NCI-H446 (cell line): ENCODE data around the gene PDS5B.

Experiments
- DNase-seq, 2 experiments: peaks; one replicate each; lab custom pipeline; 2025; lab: John Stamatoyannopoulos, UW

Gene PDS5B

DNA sequence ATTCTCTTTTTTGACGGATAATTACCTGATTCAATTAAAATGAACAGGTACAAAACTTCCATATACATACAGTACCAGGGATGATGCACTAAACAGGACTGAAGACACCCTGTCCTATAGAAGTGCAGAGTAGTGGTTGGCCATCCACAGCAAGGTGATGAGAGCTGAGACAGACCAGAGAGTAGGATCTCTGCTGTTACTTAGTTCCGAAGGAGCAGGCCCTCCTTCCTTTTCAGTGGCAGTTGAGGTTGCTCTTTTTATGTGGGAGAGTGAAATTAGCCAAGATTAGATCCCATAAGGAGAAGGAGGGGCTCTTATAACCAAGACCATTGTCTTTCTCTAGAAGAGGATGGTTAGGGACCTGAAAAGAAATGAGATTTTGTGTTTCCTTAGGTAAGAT lies 4.0 kb downstream of the PDS5B start:
- no peak for DNase-seq

DNA sequence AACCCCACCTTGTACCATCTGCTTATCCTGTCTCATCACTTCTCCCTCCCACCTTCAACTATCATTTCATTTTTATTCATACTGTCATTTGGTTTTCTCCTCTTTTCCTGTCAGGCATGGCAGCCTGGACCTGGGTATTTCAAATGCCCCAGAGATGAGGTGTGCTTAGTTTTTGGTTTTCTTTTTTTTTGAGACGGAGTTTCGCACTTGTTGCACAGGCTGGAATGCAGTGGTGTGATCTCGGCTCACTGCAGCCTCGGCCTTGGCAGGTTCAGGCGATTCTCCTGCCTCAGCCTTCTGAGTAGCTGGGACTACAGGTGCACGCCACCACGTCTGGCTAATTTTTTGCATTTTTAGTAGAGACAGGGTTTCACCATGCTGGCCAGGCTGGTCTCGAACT lies 5.8 kb downstream of the PDS5B start:
- DNase-seq = no peak

DNA sequence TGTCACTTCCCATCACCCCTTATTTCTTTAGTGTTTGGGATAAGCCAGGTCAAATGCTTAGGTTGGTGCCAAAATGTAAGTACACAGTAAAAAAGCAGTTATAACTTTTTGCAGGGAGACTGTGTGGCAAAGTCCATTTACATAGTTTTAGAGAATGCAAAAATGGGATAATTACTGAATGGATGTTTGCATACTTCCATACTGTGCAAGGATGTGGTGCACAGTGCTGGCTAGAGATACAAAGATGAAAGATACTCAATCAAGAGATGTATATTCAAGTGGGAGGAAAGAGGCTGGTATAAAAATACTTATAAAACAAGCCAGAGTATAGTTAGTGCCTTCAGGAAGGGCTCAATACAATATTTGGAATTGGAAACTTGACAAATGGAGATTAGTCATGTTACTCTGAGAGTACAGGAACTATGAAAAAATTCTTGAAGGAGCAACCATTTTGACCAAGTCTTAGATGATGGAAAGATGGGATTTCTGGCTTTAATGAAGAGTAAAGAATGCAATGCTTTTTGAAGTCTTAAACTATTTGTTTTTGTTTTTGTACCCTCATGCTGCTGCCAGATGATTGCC lies 8.0 kb downstream of the PDS5B start:
- DNase-seq = no peak

DNA sequence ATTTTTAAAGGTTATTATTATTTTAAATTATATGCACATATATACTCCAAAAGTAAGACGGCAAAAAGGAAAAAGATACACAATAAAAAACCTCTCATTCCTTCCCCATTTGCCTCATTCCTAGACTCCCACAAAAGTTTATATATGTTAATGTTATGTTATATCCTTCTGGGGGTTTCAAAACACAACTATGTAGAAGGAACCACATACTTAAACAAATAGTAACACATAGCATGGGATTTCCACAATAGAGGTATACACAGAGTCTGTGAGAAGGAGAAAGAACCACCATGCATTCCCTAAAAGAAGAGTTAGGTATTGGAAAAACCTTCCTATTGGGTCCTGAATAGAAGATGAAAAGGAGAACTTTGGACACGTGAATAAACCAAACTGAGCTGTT lies 9.1 kb downstream of the PDS5B start:
- DNase-seq = no peak

DNA sequence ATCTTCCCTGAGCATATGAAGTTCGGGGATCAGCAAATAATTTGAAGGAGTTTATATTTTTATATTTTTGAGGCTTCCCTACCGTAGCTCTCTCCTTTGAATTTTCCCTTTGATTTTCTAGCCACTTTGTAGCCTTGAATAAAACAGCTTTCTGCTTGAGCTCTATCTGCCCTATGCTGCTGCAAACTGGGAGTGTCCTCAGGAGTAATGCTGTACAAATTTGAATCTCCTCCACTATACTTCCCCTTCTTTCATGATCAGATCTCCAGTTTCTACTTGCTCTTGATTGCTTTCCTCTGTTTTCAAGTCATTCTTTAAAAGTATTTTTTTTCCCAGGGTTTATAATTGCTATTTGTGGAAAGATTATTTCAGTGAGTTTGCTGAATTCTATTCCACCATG lies 14.6 kb downstream of the PDS5B start:
- DNase-seq = no peak

DNA sequence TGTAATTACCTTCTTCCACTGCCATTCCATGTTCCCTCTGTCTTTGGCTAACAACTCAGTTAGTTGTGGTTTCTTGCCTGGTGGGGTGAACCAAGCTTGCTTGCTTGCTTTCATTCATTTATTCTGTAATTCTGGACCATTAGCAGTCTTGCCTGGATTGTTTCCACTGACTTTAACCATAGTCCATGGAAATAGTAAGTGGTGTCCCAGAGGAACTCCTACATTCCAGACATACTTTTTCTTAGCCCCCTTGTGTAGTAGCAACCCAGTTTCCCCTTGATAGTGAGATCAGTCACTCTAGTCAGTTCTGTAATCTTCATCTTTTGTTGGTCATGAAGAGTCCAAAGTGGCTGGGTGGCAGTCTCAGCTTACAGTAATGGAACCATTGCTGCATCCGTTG lies 23.2 kb downstream of the PDS5B start:
- no peak for DNase-seq

DNA sequence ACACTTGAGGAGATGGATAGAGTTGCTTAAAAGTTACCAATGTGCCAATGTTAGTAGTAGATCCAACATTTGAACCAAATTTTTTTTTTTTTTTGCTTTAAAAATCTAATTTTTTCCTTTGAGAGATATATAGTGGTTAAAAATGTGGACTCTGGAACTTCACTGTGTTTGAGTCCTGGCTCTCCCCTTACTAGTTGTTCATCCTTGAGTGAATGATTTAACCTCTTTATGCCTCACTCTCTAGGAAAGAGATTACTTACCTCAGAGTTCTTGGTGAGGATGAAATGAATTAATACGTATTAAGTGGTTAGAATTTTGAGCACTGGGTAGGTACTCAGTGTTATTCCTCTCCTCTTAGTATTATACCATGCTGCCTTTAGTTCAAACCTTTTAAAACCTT lies 24.3 kb downstream of the PDS5B start:
- no peak for DNase-seq

DNA sequence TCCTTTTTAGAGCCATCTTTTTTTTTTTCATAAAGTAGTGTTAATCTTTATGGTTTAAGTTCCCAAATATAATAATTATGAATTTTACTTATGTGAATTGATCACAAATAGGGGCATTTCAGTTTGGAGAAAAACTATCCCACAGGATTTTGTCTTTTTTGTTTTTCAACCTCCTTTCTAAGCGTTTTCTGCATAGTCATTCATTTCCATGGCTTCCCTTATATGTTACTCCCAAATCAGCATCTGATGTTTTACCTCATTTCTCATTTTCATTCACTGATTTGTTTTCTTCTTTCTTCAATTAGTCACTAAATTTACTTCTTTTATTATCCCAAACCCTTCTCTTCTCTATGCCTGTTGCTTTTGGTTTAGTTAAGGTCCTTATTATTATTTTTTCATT lies 24.7 kb downstream of the PDS5B start:
- no peak for DNase-seq

DNA sequence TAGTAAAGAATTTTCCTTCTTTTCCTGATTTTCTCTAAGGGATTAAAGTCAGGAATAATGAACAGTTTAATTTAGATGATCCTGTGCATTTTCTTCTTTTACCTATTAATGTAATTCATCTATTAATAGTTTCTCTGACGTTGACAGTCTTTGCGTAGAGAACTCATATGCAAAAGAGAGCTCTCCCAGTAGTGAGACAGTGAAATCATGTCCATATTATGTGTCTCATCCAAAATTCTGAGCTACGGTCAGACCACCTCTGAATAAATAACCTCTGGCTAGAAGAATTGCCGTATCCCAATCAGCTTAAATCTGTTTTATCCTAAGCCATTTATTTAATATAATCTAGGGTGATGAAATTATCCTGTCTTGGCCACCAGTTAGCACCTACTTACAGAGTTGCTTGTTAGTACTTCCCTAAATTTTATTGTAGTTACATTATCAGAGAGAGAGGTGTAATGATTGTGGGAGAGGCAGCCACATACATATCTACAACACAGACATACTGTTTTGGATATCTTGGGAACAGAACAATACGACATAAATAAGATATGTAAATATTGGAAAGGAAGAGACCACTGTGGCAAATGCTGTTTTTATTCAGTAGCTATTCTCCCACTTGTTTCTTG lies 30.7 kb downstream of the PDS5B start:
- DNase-seq = no peak

DNA sequence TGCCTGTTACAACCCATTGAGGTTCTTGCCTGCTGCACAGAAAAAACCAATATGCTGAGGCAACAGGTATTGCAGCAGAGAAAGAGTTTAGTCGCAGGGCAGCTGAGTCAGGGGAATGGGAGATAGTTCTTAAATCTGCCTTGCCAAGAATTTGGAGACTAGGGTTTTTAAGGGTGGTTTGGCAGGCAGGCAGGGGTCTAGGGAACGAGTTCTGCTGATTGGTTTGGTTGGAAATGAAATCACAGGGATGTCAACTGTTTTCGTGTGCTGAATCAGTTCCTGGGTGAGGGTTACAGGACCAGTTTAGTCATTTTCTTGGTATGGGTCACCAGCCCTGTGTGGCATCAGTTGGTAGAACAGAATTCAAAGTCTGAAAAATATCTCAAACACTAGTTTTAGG lies 36.6 kb downstream of the PDS5B start:
- DNase-seq = no peak

DNA sequence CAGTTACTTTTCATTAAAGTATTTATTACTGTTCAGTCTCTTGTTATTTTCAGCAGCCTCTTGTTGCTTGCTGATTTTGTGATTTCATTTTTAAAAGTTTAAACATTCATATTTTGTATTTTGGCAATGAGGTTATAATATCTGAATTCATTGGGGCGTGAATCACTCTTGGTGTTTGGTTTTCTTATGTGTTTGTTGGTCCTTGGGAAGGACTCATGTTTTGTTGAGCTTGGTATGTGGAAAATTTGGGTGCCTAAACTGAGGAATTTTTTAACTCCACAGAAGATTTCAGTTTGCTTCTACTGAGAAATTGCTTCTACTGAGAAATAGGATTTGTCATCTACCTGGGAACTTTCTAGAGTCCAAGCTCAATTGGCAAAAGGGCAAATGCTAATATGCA lies 38.2 kb downstream of the PDS5B start:
- no peak for DNase-seq

DNA sequence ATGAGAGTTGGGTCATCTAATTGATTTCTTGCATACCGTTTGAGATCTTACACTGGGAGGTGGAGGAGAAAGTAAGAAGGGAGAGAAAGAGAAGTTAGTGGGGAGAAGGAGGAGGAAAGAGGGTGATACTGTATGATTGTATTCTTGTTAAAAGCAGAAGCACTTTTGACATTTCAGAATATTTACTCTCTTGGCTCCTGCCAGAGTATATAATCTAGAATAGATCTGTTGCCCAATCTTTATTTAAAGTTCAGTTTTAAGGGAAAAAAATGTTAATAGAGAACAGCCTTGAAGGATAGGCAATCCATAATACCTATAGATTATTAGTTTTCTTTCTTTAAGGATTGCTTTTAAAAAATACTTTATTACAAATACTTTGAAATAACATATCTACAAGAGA lies 41.5 kb downstream of the PDS5B start:
- DNase-seq = no peak

DNA sequence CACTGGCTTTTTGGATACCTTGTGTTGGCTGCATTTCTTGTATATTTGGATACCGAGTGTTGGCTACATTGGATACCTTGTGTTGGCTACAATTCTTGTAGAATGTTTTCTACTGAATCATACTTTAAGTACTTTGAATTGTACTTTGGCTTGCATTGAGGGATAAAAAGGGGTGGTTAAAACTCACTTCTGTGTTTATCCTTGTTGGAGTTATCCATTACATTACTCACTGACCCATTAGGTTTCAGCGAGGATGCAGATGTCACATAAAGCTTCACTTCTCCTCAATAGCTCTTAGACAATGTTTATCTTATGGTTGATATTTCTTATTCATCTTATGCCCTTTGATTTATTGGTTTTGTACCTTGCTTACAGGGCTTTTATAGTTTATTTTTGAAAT lies 43.1 kb downstream of the PDS5B start:
- DNase-seq = no peak

DNA sequence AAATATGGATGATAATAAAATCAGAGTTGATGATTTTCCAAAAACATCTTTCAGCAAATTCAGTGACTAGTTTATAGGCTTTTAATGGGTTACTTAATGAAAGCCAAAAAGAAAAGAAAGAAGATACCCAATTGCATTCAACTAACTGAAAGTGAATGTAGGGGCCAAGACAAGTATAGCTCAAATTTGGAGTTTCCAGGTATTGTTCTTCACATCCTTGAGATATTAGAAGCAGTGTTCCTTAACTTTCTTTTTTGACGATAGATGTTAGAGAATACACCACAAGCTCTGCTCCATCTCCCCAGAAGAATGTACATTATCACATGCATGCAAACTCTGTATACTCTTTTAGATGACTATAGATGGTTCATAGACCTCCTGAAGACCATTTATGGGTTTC lies 43.6 kb downstream of the PDS5B start:
- DNase-seq = no peak

DNA sequence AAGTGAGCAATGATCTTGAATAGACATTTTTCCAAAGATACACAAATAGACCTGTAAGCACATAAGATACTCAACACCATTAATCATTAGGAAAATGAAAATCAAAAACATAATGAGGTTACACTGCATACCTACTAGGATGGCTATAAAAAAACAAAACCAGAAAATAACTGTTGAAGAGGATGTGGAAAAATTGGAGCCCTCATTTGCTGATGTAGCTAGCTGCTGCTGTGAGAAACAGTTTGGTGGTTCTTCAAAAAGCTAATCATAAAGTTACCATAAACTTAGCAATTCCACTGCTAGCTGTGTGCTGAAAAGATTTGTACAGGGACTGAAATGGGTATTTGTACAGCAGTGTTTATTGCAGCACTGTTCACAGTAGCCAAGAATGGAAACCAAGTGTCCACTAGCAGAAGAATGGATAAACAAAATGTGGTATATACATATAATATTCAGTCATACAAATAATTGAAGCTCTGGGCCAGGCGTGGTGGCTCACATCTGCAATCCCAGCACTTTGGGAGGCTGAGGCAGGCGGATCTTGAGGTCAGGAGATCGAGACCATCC lies 46.2 kb downstream of the PDS5B start:
- DNase-seq = no peak

DNA sequence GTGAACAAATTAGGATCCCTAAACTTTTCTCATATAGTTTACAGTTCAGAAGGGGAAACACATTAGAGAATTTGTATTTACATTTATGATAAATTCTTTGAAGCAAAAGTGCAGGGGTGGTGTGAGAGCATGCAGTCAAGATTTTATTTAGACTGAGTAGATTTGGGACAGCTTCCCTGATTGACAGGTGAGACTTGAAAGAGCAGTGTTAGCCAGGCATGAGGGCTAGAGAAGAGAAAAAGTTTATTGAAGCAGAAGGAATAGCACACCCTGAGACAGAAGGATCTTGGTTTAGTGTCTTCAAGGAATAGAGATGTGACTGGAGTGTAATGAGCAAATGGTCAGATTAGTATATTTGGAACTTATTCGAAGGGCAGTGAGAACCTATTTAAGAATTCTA lies 50.5 kb downstream of the PDS5B start:
- DNase-seq = no peak

DNA sequence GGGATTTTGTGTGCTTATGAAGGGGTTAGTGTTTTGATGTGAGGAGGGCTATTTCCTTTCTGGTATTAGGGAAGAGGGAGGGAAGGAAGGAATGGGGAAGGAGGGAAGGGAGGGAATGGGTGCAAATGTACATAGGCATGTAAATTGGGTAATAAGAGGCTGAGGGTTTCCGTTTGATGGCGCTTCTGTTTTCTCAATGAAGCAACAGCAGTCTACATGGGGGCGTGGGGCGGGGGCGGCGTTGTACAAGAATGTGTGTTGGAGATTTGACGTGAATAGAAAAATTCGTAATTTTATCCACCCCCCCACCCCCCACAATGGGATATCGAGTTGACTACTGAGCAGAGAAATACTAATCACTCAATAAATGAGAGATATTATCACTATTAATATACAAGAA lies 52.5 kb downstream of the PDS5B start:
- no peak for DNase-seq

DNA sequence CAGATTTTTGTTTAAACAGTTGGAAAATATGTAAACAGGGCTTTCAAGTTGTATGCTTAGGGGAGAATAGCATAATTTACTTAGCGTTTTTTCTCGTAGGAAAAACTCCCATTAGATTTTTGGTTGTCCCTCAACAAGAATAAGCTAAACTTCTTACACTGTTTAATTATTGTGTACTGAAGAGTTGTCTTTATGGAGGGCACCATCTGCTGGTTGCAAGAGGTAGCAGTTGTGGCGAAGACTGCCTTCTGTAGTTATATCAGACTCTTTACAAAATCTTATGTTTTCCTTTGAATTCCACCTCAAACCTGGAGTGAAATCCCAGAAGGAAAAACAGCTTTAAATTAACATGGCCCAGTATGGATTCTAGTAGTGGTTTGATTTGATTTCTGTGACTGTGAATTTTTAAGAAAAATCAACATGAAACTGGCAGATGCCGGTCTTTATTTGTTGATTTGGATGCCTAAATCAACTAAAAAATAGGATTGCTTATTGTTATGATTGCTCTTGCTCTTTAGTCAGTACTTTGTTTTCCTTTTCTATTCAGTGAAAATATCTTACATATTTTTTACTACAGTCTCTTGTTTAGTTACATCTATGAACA lies 53.4 kb downstream of the PDS5B start:
- peak; percentile 6 to 51 for DNase-seq

DNA sequence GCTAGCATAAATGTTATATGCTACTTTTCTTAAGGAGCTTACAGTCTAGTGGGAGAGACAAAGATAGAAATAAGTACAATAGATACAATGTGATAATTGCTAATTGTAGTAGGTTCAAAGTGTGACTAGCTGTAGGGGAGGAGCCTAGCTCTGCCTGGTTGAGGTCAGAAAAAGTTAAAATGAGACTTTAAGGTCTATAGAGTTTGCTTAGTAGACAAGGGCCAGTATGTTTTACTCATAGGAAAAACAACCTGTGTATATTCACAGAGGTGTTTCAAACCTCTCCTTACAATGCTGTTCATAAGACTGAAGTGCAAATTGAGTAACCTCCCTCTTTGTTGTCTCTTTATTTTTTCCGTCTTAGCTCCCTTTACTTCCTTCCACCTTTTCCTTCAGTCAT lies 56.1 kb downstream of the PDS5B start:
- no peak for DNase-seq

DNA sequence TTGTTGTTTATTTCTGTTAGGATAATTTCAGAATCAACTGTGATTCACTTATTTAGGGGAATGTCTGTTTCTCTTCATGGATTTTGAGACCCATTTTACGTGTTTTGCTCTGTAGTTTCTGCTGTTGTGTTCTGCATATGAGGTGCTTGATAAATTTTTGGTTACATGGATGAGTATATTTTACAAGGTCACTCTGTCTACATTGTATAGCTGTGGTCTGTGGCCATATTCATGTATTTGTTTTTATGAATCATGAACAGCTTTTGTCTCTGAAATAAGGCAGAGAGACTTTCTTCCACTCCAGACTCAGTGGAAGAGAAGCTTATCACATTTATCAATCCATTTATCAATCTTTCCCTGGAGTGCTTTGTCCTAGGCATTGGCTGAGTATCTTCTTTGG lies 56.6 kb downstream of the PDS5B start:
- no peak for DNase-seq

DNA sequence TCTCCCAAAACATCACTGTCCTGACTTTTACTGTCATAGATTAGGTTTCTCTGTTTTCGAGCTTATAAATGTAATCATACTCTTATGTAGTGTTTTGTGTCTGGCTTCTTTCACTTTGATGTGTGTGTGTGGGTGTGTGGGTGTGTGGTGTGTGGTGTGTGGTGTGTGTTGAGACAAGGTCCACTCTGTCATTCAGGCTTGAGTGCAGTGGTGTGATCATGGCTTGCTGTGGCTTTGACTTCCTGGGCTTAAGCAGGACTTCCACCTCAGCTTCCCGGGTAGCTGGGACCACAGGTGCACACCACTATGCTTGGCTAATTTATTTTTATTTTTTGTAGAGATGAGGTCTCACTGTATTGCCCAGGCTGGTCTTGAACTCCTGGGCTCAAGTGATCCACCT lies 59.6 kb downstream of the PDS5B start:
- no peak for DNase-seq

DNA sequence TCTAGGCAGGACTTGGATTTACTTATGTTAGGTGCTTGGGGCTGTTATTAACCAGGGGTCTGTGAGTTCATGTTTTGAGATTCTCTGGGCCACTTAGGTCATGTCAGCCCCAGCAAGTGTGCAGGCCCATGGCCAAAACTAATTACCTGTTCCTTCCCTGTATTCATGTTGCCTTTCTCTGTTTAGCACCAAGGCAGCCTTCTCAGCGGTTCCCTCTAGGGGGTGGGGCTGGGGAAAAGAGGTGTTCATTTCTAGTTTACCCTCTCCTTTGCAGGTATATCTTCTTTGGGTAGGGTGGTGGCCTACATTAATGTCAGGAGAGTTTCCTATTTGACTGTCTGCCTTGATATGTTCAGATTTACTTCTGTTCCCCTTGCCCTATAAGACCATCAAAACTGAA lies 61.7 kb downstream of the PDS5B start:
- DNase-seq = no peak

DNA sequence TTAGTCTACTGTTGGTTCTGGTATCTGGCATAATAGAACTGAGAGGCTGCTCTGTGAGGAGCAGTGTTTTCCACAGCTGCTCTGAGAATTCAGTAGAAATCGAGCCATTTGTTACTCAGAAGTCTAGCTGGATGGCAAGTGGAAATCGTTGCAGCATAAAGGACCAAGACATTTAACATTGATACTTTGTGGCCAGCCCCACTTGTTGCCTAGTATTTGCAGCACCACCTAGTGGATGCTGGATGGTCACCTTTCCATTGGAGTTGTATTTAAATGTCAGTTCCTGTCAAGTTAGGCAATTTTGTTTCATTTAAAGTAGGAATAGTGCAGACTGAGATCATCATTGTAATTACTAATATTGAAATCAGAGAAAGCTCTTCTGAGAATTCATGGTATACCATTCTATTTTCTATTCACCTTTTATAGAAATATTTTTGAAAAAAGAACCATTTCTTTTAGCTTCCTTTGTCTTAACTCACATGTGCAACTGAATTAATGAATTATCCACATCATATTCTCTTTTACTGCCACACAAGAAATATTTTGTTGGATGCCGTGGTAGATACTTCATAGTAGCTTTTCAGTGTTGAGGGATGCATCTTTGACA lies 64.6 kb downstream of the PDS5B start:
- DNase-seq = peak; percentile 17 to 51
